Stimulated activated CD4-positive, alpha-beta T cell treated with anti-CD3 and anti-CD28 coated beads, Interleukin-1b, Interleukin-23, amount 100 ng/mL, for 24 hours (primary cell): ENCODE measurements around the gene ATP2B2.
A peak's percentile ranks its signal among the peaks of the same experiment; 100 is the strongest.

ENCODE experiments used
- DNase-seq, 4 experiments: peaks; one replicate each; pipeline ENCODE4 v3.0.0-alpha.2; 2020; ENCODE audit warnings: low read depth in 4 of 4, low spot score in 1 of 4

ATP2B2 gene

GRCh38 chr3:10432156-10432845 lies 73.1 kb downstream of the ATP2B2 start:
- no peak for DNase-seq

- DNase-seq = no peak
These were observed 74.6 kb downstream of the ATP2B2 start for GRCh38 chr3:10430805-10431204.

- DNase-seq = no peak
These were observed 76.8 kb downstream of the ATP2B2 start for GRCh38 chr3:10428406-10429091.

GRCh38 chr3:10426346-10427220 lies 78.8 kb downstream of the ATP2B2 start:
- DNase-seq = no peak

GRCh38 chr3:10423171-10423882 lies 82.1 kb downstream of the ATP2B2 start:
- no peak for DNase-seq

- DNase-seq = no peak
These were observed 83.4 kb downstream of the ATP2B2 start for GRCh38 chr3:10421996-10422395.

- DNase-seq = no peak
These were observed 84.5 kb downstream of the ATP2B2 start for GRCh38 chr3:10420745-10421475.

- DNase-seq = peak in 2 of 4 experiments; percentile 7 to 25
These were observed 85.7 kb downstream of the ATP2B2 start for GRCh38 chr3:10419637-10420232.

- DNase-seq = no peak
These were observed 87.5 kb downstream of the ATP2B2 start for GRCh38 chr3:10417847-10418246.

GRCh38 chr3:10416730-10417300 lies 88.6 kb downstream of the ATP2B2 start:
- no peak for DNase-seq

- no peak for DNase-seq
These were observed 92.3 kb downstream of the ATP2B2 start for GRCh38 chr3:10413041-10413440.

- no peak for DNase-seq
These were observed 93.6 kb downstream of the ATP2B2 start for GRCh38 chr3:10411598-10412332.

- no peak for DNase-seq
These were observed 94.9 kb downstream of the ATP2B2 start for GRCh38 chr3:10410383-10411002.

- no peak for DNase-seq
These were observed 96.7 kb downstream of the ATP2B2 start for GRCh38 chr3:10408680-10409079.

GRCh38 chr3:10407361-10407760 lies 98.0 kb downstream of the ATP2B2 start:
- DNase-seq = no peak

GRCh38 chr3:10406414-10406813 lies 99.0 kb downstream of the ATP2B2 start:
- no peak for DNase-seq

GRCh38 chr3:10405816-10406215 lies 99.6 kb downstream of the ATP2B2 start:
- DNase-seq = no peak

- DNase-seq = no peak
These were observed 100.5 kb downstream of the ATP2B2 start for GRCh38 chr3:10404876-10405275.

- DNase-seq = no peak
These were observed 101.0 kb downstream of the ATP2B2 start for GRCh38 chr3:10404377-10404776.
